ENCODE data around the gene TNFSF13B.

Gene TNFSF13B

DNA sequence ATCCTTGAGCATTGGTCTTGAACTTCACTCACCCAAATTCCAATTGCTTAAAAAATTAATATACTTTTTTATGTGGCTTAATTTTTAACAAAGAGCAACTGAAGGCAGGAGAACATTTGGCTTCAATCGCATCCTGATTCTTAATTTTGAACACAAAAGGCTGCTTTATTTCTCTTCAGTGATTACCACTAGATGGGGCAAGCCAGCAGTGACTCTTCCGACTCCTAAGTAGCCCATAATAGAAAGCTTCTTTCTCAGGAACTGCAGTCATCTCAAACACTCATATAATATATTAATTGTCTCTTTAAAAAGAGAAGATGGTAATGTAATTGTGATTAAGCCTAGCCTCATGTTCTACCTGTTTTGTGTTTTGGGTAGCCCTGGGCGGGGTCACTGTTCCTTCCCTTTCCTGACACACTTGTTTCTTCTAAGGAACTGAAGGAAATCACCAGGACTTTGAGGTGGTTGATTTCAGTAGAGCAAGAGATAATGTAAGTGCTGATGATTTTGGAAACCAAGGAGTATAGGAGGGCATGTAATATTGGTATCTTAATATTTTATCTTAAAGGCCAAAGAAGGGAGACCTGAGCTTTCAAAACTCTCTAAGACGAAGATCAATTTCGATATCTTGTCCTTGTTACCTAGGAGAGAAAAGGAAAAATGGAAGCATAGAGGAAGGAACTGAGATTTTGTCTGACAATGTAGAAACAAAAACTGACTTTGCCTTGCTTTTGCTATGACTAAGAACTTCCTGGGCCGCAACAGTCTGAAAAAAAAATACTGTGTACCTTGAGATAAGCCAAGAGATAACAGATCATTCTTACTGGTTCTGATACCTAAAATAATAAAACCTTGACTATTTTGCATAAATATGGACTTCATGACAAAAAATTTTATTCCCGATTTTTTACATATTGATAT, 73.1 kb downstream of the TNFSF13B start:
- peak overlapping the region; percentile 49 for H3K4me2 ChIP-seq (ENCODE audit: low read length)
- TF ChIP-seq, protein P1, sequence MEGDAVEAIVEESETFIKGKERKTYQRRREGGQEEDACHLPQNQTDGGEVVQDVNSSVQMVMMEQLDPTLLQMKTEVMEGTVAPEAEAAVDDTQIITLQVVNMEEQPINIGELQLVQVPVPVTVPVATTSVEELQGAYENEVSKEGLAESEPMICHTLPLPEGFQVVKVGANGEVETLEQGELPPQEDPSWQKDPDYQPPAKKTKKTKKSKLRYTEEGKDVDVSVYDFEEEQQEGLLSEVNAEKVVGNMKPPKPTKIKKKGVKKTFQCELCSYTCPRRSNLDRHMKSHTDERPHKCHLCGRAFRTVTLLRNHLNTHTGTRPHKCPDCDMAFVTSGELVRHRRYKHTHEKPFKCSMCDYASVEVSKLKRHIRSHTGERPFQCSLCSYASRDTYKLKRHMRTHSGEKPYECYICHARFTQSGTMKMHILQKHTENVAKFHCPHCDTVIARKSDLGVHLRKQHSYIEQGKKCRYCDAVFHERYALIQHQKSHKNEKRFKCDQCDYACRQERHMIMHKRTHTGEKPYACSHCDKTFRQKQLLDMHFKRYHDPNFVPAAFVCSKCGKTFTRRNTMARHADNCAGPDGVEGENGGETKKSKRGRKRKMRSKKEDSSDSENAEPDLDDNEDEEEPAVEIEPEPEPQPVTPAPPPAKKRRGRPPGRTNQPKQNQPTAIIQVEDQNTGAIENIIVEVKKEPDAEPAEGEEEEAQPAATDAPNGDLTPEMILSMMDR (IDR thresholded peaks at IDR 0.05; ENCODE audit: low read depth, low read length) = peak; percentile 85
- no peak for TF ChIP-seq EZH2phosphoT487 (IDR thresholded peaks at IDR 0.05; ENCODE audit: low read depth)

DNA sequence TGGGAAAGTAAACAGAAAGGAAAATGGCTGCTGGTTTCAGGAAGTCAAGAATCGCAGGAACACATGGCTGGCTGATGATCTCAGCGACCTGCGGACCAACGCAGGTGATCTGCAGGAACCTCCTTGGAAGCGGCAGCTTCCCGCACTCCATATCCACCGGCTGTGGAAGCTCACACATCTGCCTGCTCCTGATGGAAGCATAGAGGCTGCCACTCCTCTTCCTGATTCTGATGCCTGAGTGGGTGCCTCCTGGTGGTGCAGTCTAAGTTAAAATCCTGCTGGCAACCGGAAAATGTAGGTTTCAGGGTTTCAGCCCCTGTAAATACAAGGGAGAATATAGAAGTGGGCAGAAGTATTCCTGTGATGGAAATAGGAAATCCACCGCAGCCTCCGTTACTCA, 75.5 kb downstream of the TNFSF13B start:
- TF ChIP-seq EZH2phosphoT487 (IDR thresholded peaks at IDR 0.05; ENCODE audit: low read depth) = no peak
- TF ChIP-seq, protein P1 (IDR thresholded peaks at IDR 0.05; ENCODE audit: low read depth, low read length) = no peak
- Histone ChIP-seq H3K27ac (ENCODE audit: low read length) (no peak overlapping the region), H3K4me2 (ENCODE audit: low read length) (no peak overlapping the region), H3K4me3 (ENCODE audit: low read length) (no peak overlapping the region), H3K36me3 (replicated peaks; ENCODE audit: low read depth, low read length) (no peaks in the 10 kb centered on the region), H3K27me3 (ENCODE audit: low read depth, low read length) (no peaks in the 10 kb centered on the region), H3K79me2 (ENCODE audit: low read length) (no peaks in the 10 kb centered on the region), H3K9me3 (ENCODE audit: insufficient read depth, low read length) (no peaks in the 10 kb centered on the region), H3K4me1 (ENCODE audit: low read length) (peaks cover 10% of the 10 kb centered on the region), H2AFZ (ENCODE audit: low read depth, low read length) (no peak overlapping the region), H3K9ac (ENCODE audit: low read length) (no peak overlapping the region), H4K20me1 (ENCODE audit: insufficient read depth, low read length) (no peaks in the 10 kb centered on the region)

More for the DNA sequence above, 73.1 kb downstream of the TNFSF13B start:
- Histone ChIP-seq H4K20me1 (ENCODE audit: insufficient read depth, low read length) (no peaks in the 10 kb centered on the region), H3K79me2 (ENCODE audit: low read length) (no peaks in the 10 kb centered on the region), H3K27ac (ENCODE audit: low read length) (no peak overlapping the region), H3K9me3 (ENCODE audit: insufficient read depth, low read length) (no peaks in the 10 kb centered on the region), H3K27me3 (ENCODE audit: low read depth, low read length) (0 out of 2 replicates have a peak, but pooled peaks cover 7% of the 10 kb centered on the region), H3K4me1 (ENCODE audit: low read length) (peaks cover 10% of the 10 kb centered on the region), H3K9ac (ENCODE audit: low read length) (no peak overlapping the region), H3K4me3 (ENCODE audit: low read length) (peak overlapping the region; percentile 23), H3K36me3 (replicated peaks; ENCODE audit: low read depth, low read length) (no peaks in the 10 kb centered on the region), H2AFZ (ENCODE audit: low read depth, low read length) (no peak overlapping the region)

DNA sequence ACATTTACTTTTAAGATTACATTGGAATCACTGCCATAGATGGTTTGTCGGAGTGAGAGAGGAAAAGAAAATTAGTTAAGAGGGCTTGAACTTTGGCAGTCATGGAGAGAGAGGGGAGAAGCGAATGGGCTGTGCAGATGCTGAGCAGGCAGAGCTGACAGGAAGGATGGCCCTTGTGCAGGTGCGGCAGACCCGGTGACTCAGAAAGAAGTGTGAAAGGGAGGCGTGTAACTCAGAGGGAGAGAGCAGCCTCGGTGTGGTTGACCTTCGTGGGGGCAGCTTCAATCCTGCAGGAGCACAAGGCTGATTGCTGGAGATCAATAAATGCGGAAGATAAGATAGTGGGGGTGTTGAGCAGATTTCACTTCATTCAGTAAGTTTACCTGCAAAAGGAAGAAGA, 76.9 kb downstream of the TNFSF13B start:
- Histone ChIP-seq H4K20me1 (ENCODE audit: insufficient read depth, low read length) (no peaks in the 10 kb centered on the region), H3K79me2 (ENCODE audit: low read length) (no peaks in the 10 kb centered on the region), H3K4me1 (ENCODE audit: low read length) (peaks cover 10% of the 10 kb centered on the region), H3K9me3 (ENCODE audit: insufficient read depth, low read length) (no peaks in the 10 kb centered on the region), H3K27me3 (ENCODE audit: low read depth, low read length) (no peaks in the 10 kb centered on the region), H3K27ac (ENCODE audit: low read length) (no peak overlapping the region), H3K36me3 (replicated peaks; ENCODE audit: low read depth, low read length) (no peaks in the 10 kb centered on the region), H3K4me3 (ENCODE audit: low read length) (no peak overlapping the region), H3K4me2 (ENCODE audit: low read length) (no peak overlapping the region), H2AFZ (ENCODE audit: low read depth, low read length) (no peak overlapping the region), H3K9ac (ENCODE audit: low read length) (no peak overlapping the region)
- TF ChIP-seq EZH2phosphoT487 (IDR thresholded peaks at IDR 0.05; ENCODE audit: low read depth) = no peak

DNA sequence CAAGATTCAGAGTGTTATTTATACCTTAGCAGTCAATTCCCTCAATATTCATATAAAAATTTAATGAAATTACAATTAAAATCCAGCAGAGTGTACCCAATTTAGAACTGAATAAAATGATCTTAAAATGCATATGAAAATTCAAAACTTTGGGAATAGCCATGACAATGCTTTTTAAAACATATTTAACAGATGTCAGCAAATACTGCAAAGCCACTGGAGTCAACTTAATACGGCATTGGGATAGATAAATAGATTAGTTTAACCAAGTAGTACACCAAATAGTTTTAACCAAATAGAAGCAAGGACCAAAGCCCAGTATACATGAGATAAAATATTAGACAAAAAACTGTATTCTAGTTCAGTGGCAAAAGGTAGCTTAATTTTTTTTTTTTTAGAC, 79.8 kb downstream of the TNFSF13B start:
- no peak overlapping the region for H3K4me2 ChIP-seq (ENCODE audit: low read length)
- H4K20me1 ChIP-seq (ENCODE audit: insufficient read depth, low read length) = no peaks in the 10 kb centered on the region
- no peak overlapping the region for H3K9ac ChIP-seq (ENCODE audit: low read length)
- H3K4me3 ChIP-seq (ENCODE audit: low read length) = no peak overlapping the region
- no peak overlapping the region for H2AFZ ChIP-seq (ENCODE audit: low read depth, low read length)
- H3K36me3 ChIP-seq (replicated peaks; ENCODE audit: low read depth, low read length) = no peaks in the 10 kb centered on the region
- H3K4me1 ChIP-seq (ENCODE audit: low read length) = no peaks in the 10 kb centered on the region
- TF ChIP-seq EZH2phosphoT487 (IDR thresholded peaks at IDR 0.05; ENCODE audit: low read depth) = no peak
- TF ChIP-seq, protein P1 (IDR thresholded peaks at IDR 0.05; ENCODE audit: low read depth, low read length) = no peak
- H3K9me3 ChIP-seq (ENCODE audit: insufficient read depth, low read length) = no peaks in the 10 kb centered on the region
- H3K27me3 ChIP-seq (ENCODE audit: low read depth, low read length) = no peaks in the 10 kb centered on the region
- H3K79me2 ChIP-seq (ENCODE audit: low read length) = no peaks in the 10 kb centered on the region
- no peak overlapping the region for H3K27ac ChIP-seq (ENCODE audit: low read length)
